HEK293 (cell line): Measurements from ENCODE around the gene ILKAP.
A peak's percentile ranks its signal among the peaks of the same experiment; 100 is the strongest.

Experiments used
- CTCF ChIA-PET: fragments of 350-600 bp; formaldehyde crosslinking; extraction: SDS; loops from one replicate; lab custom pipeline; 2021; ENCODE audit warnings: antibody characterized with exemption; lab: Yijun Ruan, JAX
- POLR2A ChIA-PET: fragments of 300-600 bp; formaldehyde crosslinking; extraction: SDS; loops from one replicate; lab custom pipeline; 2020; ENCODE audit warnings: antibody characterized with exemption, inconsistent platforms; lab: Yijun Ruan, JAX
- H3K27ac ChIP-seq: fragments of 200-500 bp; sonication (Bioruptor generic); 2 replicates; pipeline ENCODE4 v1.5.1; 2014; ENCODE audit warnings: low read depth, low read length, control low read depth, inconsistent platforms; ENCODE audit errors: extremely low read depth
- H3K36me3 ChIP-seq, 2 experiments: fragments of 200-500 bp in 1 of 2; sonication (Bioruptor generic) in 1 of 2; 1 replicate in 1 of 2; 2 replicates in 1 of 2; pipeline ENCODE4 v1.5.1; 2014 to 2017; ENCODE audit warnings: inconsistent platforms in 2 of 2, low read length in 2 of 2; ENCODE audit not compliant: control insufficient read depth in 2 of 2, insufficient read depth in 1 of 2
- H3K4me1 ChIP-seq: fragments of 200-500 bp; sonication (Bioruptor generic); 2 replicates; pipeline ENCODE4 v1.5.1; 2014; ENCODE audit warnings: mild to moderate bottlenecking, low read length, inconsistent platforms; ENCODE audit not compliant: control insufficient read depth, insufficient read depth
- H3K4me3 ChIP-seq: 2 replicates; pipeline ENCODE4 v1.5.1; 2011; ENCODE audit warnings: low read depth, mild to moderate bottlenecking, control low read depth, low read length, moderate library complexity
- H3K9me3 ChIP-seq: fragments of 200-500 bp; sonication (Bioruptor generic); 2 replicates; pipeline ENCODE4 v1.5.1; 2014; ENCODE audit warnings: low read depth, low read length, inconsistent platforms; ENCODE audit not compliant: control insufficient read depth, insufficient read depth
- HOXC10 ChIP-seq: sonication (generic); formaldehyde crosslinking; IDR thresholded peaks from 2 replicates; pipeline ENCODE4 v1.8.1; 2023; ENCODE audit warnings: mild to moderate bottlenecking, missing genetic modification reagents
- IKZF3 ChIP-seq: fragments of 450-650 bp; IDR thresholded peaks from 2 replicates; pipeline ENCODE4 v1.5.0; 2018; ENCODE audit warnings: missing biosample characterization, mild to moderate bottlenecking, missing genetic modification characterization, moderate library complexity
- KLF1 ChIP-seq: fragments of 450-650 bp; formaldehyde crosslinking; IDR thresholded peaks from 2 replicates; pipeline ENCODE4 v1.5.1; 2016; ENCODE audit warnings: missing biosample characterization, missing genetic modification characterization
- PRDM1 ChIP-seq: fragments of 450-650 bp; formaldehyde crosslinking; IDR thresholded peaks from 2 replicates; pipeline ENCODE4; 2016; ENCODE audit warnings: missing biosample characterization, missing genetic modification characterization
- TRIM28 ChIP-seq: IDR thresholded peaks from 2 replicates; pipeline ENCODE4 v1.6.1; 2011; ENCODE audit warnings: low read length, control low read depth, borderline replicate concordance
- ZBTB21 ChIP-seq: fragments of 450-650 bp; formaldehyde crosslinking; IDR thresholded peaks from 2 replicates; pipeline ENCODE4 v1.5.1; 2017; ENCODE audit warnings: missing biosample characterization, missing genetic modification characterization
- ZFP69B ChIP-seq: fragments of 450-650 bp; formaldehyde crosslinking; IDR thresholded peaks from 2 replicates; pipeline ENCODE4 v1.5.1; 2016; ENCODE audit warnings: missing biosample characterization, missing genetic modification characterization
- ZNF19 ChIP-seq: fragments of 450-650 bp; formaldehyde crosslinking; IDR thresholded peaks from 2 replicates; pipeline ENCODE4; 2016; ENCODE audit warnings: missing biosample characterization, missing genetic modification characterization, low read depth
- ZNF2 ChIP-seq: fragments of 450-650 bp; formaldehyde crosslinking; IDR thresholded peaks from 2 replicates; pipeline ENCODE4 v1.5.1; 2016; ENCODE audit warnings: missing biosample characterization, missing genetic modification characterization
- ZNF239 ChIP-seq: fragments of 450-650 bp; formaldehyde crosslinking; IDR thresholded peaks from 2 replicates; pipeline ENCODE4 v1.5.1; 2016; ENCODE audit warnings: missing biosample characterization, missing genetic modification characterization
- ZNF24 ChIP-seq: fragments of 450-650 bp; formaldehyde crosslinking; IDR thresholded peaks from 2 replicates; pipeline ENCODE4 v1.5.1; 2016; ENCODE audit warnings: missing biosample characterization, missing genetic modification characterization
- ZNF366 ChIP-seq: fragments of 450-650 bp; formaldehyde crosslinking; conservative IDR thresholded peaks from 2 replicates; pipeline ENCODE4 v1.5.1; 2016; ENCODE audit warnings: missing biosample characterization, missing genetic modification characterization
- ZNF585B ChIP-seq: fragments of 450-650 bp; formaldehyde crosslinking; IDR thresholded peaks from 2 replicates; pipeline ENCODE4 v1.5.1; 2016; ENCODE audit warnings: missing biosample characterization, missing genetic modification characterization
- ZNF624 ChIP-seq: fragments of 450-650 bp; formaldehyde crosslinking; IDR thresholded peaks from 2 replicates; pipeline ENCODE4 v1.5.1; 2017; ENCODE audit warnings: missing biosample characterization, missing genetic modification characterization
- ZNF629 ChIP-seq: fragments of 450-650 bp; formaldehyde crosslinking; IDR thresholded peaks from 2 replicates; pipeline ENCODE4 v1.5.1; 2017; ENCODE audit warnings: missing biosample characterization, missing genetic modification characterization
- ZNF654 ChIP-seq: fragments of 450-650 bp; formaldehyde crosslinking; IDR thresholded peaks from 2 replicates; pipeline ENCODE4 v1.5.1; 2016; ENCODE audit warnings: low read depth, missing biosample characterization, missing genetic modification characterization
- ZNF677 ChIP-seq: fragments of 450-650 bp; IDR thresholded peaks from 2 replicates; pipeline ENCODE4 v1.5.0; 2018; ENCODE audit warnings: missing biosample characterization, mild to moderate bottlenecking, missing genetic modification characterization, moderate library complexity
- ZNF843 ChIP-seq: fragments of 450-650 bp; formaldehyde crosslinking; IDR thresholded peaks from 2 replicates; pipeline ENCODE4 v1.5.1; 2016; ENCODE audit warnings: missing biosample characterization, missing genetic modification characterization
- TF ChIP-seq, protein P1 (sequence below): fragments of 450-650 bp; formaldehyde crosslinking; IDR thresholded peaks from 2 replicates; pipeline ENCODE4 v1.5.1; 2016; ENCODE audit warnings: missing biosample characterization, missing genetic modification characterization
- TF ChIP-seq, protein P2 (sequence below): fragments of 450-650 bp; formaldehyde crosslinking; IDR thresholded peaks from 2 replicates; pipeline ENCODE4 v1.5.1; 2016; ENCODE audit warnings: missing biosample characterization, missing genetic modification characterization
- TF ChIP-seq, protein P3 (sequence below): fragments of 450-650 bp; formaldehyde crosslinking; IDR thresholded peaks from 2 replicates; pipeline ENCODE4 v1.5.1; 2016; ENCODE audit warnings: missing biosample characterization, missing genetic modification characterization
- TF ChIP-seq, protein P4 (sequence below): fragments of 450-650 bp; formaldehyde crosslinking; IDR thresholded peaks from 2 replicates; pipeline ENCODE4 v1.5.1; 2017; ENCODE audit warnings: missing biosample characterization, missing genetic modification characterization

ILKAP gene

DNA sequence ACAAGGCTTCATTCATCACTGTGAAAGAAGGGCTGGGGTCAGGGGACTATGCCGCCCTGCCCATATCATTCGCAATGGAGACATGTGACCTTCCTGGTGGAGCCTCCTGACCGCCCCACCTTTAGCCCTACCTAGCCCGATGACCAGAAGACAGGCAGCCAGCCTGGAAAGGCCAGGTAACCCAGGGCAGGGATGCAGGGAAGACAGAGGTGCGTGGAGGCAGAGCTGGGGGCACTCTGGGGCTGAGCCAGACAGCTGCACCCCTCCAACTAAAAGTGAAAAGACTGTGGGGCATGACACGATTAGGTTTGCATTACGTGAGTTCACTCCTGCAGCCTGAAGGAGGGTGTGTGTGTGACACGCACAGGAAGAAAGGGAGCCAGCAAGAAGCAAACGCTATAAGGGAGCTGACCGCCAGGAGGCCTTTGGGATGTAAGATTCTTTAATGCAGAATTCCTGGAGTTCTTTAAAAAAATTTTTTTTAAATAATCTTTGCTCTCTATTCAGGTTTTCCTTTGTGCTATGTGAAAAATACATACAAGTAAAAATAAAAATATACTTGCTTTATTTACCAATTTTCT, 40.1 kb upstream of the ILKAP start:
- H3K27ac ChIP-seq: no peak overlapping the region; the same call in 1 of the 2 replicates
- no peak overlapping the region for H3K4me3 ChIP-seq
- H3K36me3 ChIP-seq: peaks cover 0 to 3% of the 10 kb centered on the region in 2 experiments; a peak in 1 of 3 replicates
- CTCF ChIA-PET: interaction anchor here (0.7 to 3.0 kb wide), 3 partner anchors 13 to 117 kb away, joined by 3 to 17 read pairs (median 4); no protein-coding TSS in a partner anchor
- H3K4me1 ChIP-seq: peaks cover 8% of the 10 kb centered on the region
- POLR2A ChIA-PET: no interaction called here
- TF ChIP-seq, protein P1, sequence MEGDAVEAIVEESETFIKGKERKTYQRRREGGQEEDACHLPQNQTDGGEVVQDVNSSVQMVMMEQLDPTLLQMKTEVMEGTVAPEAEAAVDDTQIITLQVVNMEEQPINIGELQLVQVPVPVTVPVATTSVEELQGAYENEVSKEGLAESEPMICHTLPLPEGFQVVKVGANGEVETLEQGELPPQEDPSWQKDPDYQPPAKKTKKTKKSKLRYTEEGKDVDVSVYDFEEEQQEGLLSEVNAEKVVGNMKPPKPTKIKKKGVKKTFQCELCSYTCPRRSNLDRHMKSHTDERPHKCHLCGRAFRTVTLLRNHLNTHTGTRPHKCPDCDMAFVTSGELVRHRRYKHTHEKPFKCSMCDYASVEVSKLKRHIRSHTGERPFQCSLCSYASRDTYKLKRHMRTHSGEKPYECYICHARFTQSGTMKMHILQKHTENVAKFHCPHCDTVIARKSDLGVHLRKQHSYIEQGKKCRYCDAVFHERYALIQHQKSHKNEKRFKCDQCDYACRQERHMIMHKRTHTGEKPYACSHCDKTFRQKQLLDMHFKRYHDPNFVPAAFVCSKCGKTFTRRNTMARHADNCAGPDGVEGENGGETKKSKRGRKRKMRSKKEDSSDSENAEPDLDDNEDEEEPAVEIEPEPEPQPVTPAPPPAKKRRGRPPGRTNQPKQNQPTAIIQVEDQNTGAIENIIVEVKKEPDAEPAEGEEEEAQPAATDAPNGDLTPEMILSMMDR (tag by site-specific recombination): no peak
- TF ChIP-seq ZFP69B (tag by site-specific recombination) (no peak), HOXC10 (CRISPR knock-in tag) (no peak), ZNF585B (tag by site-specific recombination) (no peak), ZBTB21 (tag by site-specific recombination) (no peak), ZNF239 (tag by site-specific recombination) (no peak), ZNF629 (tag by site-specific recombination) (no peak), ZNF366 (tag by site-specific recombination) (no peak), ZNF2 (tag by site-specific recombination) (no peak), ZNF843 (tag by site-specific recombination) (no peak), ZNF654 (no peak), TRIM28 (no peak), ZNF19 (tag by site-specific recombination) (no peak), KLF1 (tag by site-specific recombination) (no peak)
- TF ChIP-seq, protein P2, sequence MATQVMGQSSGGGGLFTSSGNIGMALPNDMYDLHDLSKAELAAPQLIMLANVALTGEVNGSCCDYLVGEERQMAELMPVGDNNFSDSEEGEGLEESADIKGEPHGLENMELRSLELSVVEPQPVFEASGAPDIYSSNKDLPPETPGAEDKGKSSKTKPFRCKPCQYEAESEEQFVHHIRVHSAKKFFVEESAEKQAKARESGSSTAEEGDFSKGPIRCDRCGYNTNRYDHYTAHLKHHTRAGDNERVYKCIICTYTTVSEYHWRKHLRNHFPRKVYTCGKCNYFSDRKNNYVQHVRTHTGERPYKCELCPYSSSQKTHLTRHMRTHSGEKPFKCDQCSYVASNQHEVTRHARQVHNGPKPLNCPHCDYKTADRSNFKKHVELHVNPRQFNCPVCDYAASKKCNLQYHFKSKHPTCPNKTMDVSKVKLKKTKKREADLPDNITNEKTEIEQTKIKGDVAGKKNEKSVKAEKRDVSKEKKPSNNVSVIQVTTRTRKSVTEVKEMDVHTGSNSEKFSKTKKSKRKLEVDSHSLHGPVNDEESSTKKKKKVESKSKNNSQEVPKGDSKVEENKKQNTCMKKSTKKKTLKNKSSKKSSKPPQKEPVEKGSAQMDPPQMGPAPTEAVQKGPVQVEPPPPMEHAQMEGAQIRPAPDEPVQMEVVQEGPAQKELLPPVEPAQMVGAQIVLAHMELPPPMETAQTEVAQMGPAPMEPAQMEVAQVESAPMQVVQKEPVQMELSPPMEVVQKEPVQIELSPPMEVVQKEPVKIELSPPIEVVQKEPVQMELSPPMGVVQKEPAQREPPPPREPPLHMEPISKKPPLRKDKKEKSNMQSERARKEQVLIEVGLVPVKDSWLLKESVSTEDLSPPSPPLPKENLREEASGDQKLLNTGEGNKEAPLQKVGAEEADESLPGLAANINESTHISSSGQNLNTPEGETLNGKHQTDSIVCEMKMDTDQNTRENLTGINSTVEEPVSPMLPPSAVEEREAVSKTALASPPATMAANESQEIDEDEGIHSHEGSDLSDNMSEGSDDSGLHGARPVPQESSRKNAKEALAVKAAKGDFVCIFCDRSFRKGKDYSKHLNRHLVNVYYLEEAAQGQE: no peak
- no peaks in the 10 kb centered on the region for H3K9me3 ChIP-seq

DNA sequence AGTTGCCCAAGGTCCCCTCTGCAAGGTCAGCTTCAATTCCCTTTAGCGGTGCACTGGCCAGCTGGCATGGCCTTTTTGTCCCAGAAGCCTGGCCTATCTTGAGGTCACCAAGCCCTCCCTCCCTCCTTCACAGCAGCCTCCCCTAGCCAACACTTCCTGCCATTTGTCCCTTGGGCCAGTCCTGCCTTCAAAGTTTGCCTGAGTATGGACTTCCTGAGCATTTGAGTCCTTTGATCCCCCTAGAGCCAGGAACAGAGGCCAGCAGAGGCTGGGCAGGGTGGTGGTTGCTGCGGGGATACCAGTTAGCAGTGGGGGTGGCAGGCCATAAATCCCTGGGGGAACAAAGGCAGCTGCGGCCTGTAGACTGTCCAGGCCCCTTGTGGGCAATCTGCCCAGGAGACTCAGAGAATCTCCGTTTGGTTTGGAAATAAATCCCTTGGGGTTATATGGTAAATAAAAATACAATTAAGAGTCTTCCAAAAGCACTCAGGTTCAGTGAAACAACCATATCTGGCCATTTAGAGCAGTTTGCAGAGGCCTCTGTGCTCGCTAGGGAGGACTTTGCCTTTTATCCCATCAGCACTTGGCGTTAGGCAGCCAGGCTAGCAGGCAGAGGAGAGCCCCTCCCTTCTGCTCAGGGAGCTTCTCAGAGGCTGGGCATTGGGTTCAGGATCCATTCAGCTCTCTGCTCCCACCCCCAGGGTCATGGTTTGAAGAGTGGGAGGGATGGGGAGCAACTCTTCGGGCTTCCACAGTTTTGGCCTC, 39.4 kb upstream of the ILKAP start:
- Histone ChIP-seq H3K4me3 (no peak overlapping the region), H3K27ac (peak overlapping the region; percentile 35; the same call in 1 of the 2 replicates), H3K9me3 (no peaks in the 10 kb centered on the region), H3K36me3 (peaks cover 0 to 3% of the 10 kb centered on the region in 2 experiments; a peak in 1 of 3 replicates), H3K4me1 (peaks cover 8% of the 10 kb centered on the region)
- CTCF ChIA-PET: interaction anchor here (0.7 to 3.0 kb wide), 2 partner anchors 14 to 118 kb away, joined by 3 to 17 read pairs; no protein-coding TSS in a partner anchor
- POLR2A ChIA-PET: no interaction called here
- no peak for TF ChIP-seq IKZF3 (tag by site-specific recombination)
- TF ChIP-seq ZNF24: no peak
- TF ChIP-seq PRDM1: no peak
- TF ChIP-seq, protein P3, sequence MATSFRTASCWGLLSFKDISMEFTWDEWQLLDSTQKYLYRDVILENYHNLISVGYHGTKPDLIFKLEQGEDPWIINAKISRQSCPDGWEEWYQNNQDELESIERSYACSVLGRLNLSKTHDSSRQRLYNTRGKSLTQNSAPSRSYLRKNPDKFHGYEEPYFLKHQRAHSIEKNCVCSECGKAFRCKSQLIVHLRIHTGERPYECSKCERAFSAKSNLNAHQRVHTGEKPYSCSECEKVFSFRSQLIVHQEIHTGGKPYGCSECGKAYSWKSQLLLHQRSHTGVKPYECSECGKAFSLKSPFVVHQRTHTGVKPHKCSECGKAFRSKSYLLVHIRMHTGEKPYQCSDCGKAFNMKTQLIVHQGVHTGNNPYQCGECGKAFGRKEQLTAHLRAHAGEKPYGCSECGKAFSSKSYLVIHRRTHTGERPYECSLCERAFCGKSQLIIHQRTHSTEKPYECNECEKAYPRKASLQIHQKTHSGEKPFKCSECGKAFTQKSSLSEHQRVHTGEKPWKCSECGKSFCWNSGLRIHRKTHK (tag by site-specific recombination): no peak
- TF ChIP-seq ZNF624 (tag by site-specific recombination): no peak
- TF ChIP-seq, protein P4, sequence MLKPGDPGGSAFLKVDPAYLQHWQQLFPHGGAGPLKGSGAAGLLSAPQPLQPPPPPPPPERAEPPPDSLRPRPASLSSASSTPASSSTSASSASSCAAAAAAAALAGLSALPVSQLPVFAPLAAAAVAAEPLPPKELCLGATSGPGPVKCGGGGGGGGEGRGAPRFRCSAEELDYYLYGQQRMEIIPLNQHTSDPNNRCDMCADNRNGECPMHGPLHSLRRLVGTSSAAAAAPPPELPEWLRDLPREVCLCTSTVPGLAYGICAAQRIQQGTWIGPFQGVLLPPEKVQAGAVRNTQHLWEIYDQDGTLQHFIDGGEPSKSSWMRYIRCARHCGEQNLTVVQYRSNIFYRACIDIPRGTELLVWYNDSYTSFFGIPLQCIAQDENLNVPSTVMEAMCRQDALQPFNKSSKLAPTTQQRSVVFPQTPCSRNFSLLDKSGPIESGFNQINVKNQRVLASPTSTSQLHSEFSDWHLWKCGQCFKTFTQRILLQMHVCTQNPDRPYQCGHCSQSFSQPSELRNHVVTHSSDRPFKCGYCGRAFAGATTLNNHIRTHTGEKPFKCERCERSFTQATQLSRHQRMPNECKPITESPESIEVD (tag by site-specific recombination): peak; percentile 22; the same call in 1 of the 2 replicates
- TF ChIP-seq ZNF677 (tag by site-specific recombination): no peak
